Measurements from ENCODE around the gene ZDHHC19. TPM values are rescaled to one million over a fixed set of nuclear protein-coding genes. Genes with fewer than 3 reads are reported as not detected.
"Not testable (repeated sequence)": the region's sequence is repeated elsewhere in the genome, so short reads cannot be mapped to it uniquely, and the experiment has no call there.

The ZDHHC19 gene
- total RNA-seq, 6 experiments from 2014 or later, result 0.18 to 5.8 (median 0.80) TPM

GRCh38 chr3:196192036-196192523 is 19.1 kb downstream of the ZDHHC19 start:
- intact Hi-C loops (cut with DNase I), result loop anchor here (5.0 to 10.0 kb wide), 2 partner anchors 120 to 147 kb away; no protein-coding TSS in a partner anchor
- Histone ChIP-seq H3K4me3 (no peak overlapping the region), H3K4me1 (peaks cover 0 to 23% (median 0%) of the 10 kb centered on the region in 4 donors), H3K36me3 (no peaks in the 10 kb centered on the region), H3K27me3 (no peaks in the 10 kb centered on the region), H3K9me3 (no peaks in the 10 kb centered on the region), H3K27ac (peak overlapping the region; percentile 15 to 54 (median 40))
- DNase-seq (no peak), ATAC-seq (peak; percentile 20 to 37 (median 32))
- TF ChIP-seq POLR2A (IDR thresholded peaks at IDR 0.05), result no peak
- TF ChIP-seq CTCF (IDR thresholded peaks at IDR 0.05), result no peak
- WGBS (ENCODE audit: insufficient coverage, low coverage, low lambda C conversion rate, missing lambda C conversion rate), result 50% methylated on average over 7 of the region's 11 CpGs

- Histone ChIP-seq H3K36me3 (no peaks in the 10 kb centered on the region), H3K27me3 (no peaks in the 10 kb centered on the region), H3K4me1 (peaks cover 0 to 23% (median 0%) of the 10 kb centered on the region in 4 donors), H3K9me3 (no peaks in the 10 kb centered on the region), H3K4me3 (no peak overlapping the region), H3K27ac (no peak overlapping the region)
- no peak for DNase-seq
- intact Hi-C loops (cut with DNase I), result loop anchor here (5.0 to 10.0 kb wide), 2 partner anchors 117 to 145 kb away; no protein-coding TSS in a partner anchor
- ATAC-seq, result no peak
- 95% methylated on average over 10 of the region's 16 CpGs for WGBS (ENCODE audit: insufficient coverage, low coverage, low lambda C conversion rate, missing lambda C conversion rate)
- TF ChIP-seq POLR2A (IDR thresholded peaks at IDR 0.05), result no peak
- TF ChIP-seq CTCF (IDR thresholded peaks at IDR 0.05), result no peak
Measured at GRCh38 chr3:196189566-196190347, 21.4 kb downstream of the ZDHHC19 start.

DNA sequence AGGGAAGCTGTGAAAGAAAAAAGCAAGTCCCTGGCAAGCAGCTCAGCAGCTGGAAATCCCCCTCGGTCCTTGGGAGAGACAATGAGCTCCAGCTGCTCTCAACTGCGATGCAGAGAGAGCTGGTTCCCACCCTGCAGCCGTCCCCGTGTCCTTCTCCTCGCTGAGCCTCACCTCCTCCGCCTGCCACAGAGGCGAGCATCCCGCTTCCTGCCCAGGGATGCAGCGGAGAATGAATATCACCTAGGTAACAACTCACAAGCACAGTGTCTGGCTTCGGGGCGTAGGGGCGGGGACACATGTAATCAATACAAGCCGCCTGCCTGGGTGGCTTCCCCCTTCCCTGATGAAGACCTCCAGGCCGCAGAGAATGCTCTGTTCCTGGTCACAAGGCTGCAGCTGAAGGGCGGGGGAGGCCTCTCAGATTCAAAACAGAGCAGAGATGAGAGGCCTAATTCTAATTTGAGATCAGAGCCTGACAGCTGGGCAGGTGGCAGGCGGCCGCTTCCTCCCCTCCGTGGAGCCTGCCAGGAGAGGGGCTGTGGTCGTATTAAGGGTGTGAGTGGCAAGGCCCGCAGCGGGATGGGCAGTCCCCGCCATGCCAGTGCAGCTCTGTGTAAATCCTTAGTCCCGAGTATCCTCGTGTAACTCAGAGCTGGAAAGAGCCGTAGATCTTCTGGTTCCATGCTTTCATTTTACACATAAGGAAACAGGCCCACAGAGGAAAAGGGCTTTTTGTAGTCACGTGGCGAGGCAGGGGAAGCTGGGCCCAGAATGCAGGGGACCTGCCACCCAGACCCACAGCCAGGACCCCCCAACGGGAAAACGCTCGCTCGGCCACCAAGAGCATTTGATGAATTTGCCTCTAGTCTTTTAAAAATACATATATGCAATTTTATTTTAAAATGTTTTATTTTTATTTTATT is 24.3 kb downstream of the ZDHHC19 start:
- ATAC-seq, result peak in 2 of 4 donors; percentile 23 to 39
- TF ChIP-seq POLR2A (IDR thresholded peaks at IDR 0.05) (no peak), CTCF (IDR thresholded peaks at IDR 0.05) (no peak)
- no peak overlapping the region for H3K4me3 ChIP-seq
- DNase-seq, result no peak
- no peaks in the 10 kb centered on the region for H3K36me3 ChIP-seq
- intact Hi-C loops (cut with DNase I), result no loop called here
- no peaks in the 10 kb centered on the region for H3K9me3 ChIP-seq
- no peaks in the 10 kb centered on the region for H3K27me3 ChIP-seq
- no peak overlapping the region for H3K27ac ChIP-seq
- H3K4me1 ChIP-seq, result peaks cover 0 to 2% (median 0%) of the 10 kb centered on the region in 4 donors
- 51% methylated on average over 16 of the region's 31 CpGs for WGBS (ENCODE audit: insufficient coverage, low coverage, low lambda C conversion rate, missing lambda C conversion rate)

DNA sequence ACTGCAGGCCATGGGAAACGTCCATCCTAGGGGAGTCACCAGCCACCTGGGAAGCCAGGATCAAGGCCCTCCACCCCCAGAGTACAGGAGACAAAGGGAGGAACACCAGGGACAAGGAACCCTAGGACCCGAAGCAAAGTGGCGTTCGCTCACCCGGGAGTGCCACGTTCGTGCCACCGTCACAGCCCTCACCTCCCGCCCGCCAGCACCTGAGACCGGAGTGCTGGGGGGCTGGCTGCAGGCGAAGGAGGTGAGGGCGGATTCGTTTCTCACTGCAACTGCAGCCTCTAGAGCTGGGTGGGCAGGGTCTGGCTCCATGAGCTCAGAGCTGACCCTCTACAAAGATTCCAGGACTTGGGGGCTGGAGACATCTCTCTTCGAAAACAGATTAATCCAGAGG is 26.3 kb downstream of the ZDHHC19 start:
- intact Hi-C loops (cut with DNase I), result no loop called here
- H3K27me3 ChIP-seq, result no peaks in the 10 kb centered on the region
- TF ChIP-seq CTCF (IDR thresholded peaks at IDR 0.05) (no peak), POLR2A (IDR thresholded peaks at IDR 0.05) (no peak)
- no peaks in the 10 kb centered on the region for H3K36me3 ChIP-seq
- ATAC-seq (peak in 1 of 4 donors; percentile 36), DNase-seq (no peak)
- H3K4me3 ChIP-seq, result no peak overlapping the region
- H3K9me3 ChIP-seq, result no peaks in the 10 kb centered on the region
- H3K27ac ChIP-seq, result no peak overlapping the region
- 93% methylated on average over 3 of the region's 15 CpGs for WGBS (ENCODE audit: insufficient coverage, low coverage, low lambda C conversion rate, missing lambda C conversion rate)
- no peaks in the 10 kb centered on the region for H3K4me1 ChIP-seq

DNA sequence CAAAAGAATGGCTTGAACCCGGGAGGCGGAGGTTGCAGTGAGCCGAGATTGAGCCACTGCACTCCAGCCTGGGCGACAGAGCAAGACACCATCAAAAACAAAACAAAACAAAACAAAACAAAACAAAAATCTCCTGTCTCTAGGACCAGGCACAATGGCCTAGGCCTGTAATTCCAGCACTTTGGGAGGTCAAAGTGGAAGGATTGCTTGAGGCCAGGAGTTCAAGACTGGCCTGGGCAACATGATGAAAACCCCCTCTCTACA is 27.1 kb downstream of the ZDHHC19 start:
- DNase-seq, ATAC-seq: not testable (repeated sequence)
- WGBS (ENCODE audit: insufficient coverage, low coverage, low lambda C conversion rate, missing lambda C conversion rate), result 60% methylated on average over 1 of the region's 4 CpGs

More for the DNA sequence above, 27.1 kb downstream of the ZDHHC19 start:
- H3K27me3 ChIP-seq; H3K4me3 ChIP-seq; intact Hi-C loops (cut with DNase I); H3K9me3 ChIP-seq; H3K36me3 ChIP-seq; H3K4me1 ChIP-seq; H3K27ac ChIP-seq: not testable (repeated sequence)
